Myocyte (in vitro differentiated cells): ENCODE measurements around the gene KCTD8. TPM values are rescaled to one million over a fixed set of nuclear protein-coding genes. Genes with fewer than 3 reads are reported as not detected.
"Not testable (repeated sequence)": the region's sequence is repeated elsewhere in the genome, so short reads cannot be mapped to it uniquely, and the experiment has no call there.

Experiments used
- DNase-seq: peaks from one replicate; pipeline ENCODE4 v3.0.0-alpha.2; 2012; ENCODE audit warnings: low read depth
- total RNA-seq: library from RNA; depleted of rRNA; stranded (reverse); fragments of >200 nt; gene quantifications from 2 replicates; pipeline ENCODE4 v1.2.3, GENCODE V29; 2014

Gene KCTD8
- total RNA-seq, 1 donor from 2014 or later: not detected

- no peak for DNase-seq
Observed at GRCh38 chr4:44342800-44343199, 105.8 kb downstream of the KCTD8 start.

- DNase-seq: no peak
Observed at GRCh38 chr4:44326741-44327140, 121.9 kb downstream of the KCTD8 start.

- no peak for DNase-seq
Observed at GRCh38 chr4:44320833-44321232, 127.8 kb downstream of the KCTD8 start.

GRCh38 chr4:44319129-44319528, 129.5 kb downstream of the KCTD8 start:
- no peak for DNase-seq

- no peak for DNase-seq
Observed at GRCh38 chr4:44313702-44314101, 134.9 kb downstream of the KCTD8 start.

- DNase-seq: no peak
Observed at GRCh38 chr4:44287505-44287904, 161.1 kb downstream of the KCTD8 start.

- no peak for DNase-seq
Observed at GRCh38 chr4:44279469-44279868, 169.1 kb downstream of the KCTD8 start.

GRCh38 chr4:44279066-44279465, 169.5 kb downstream of the KCTD8 start:
- no peak for DNase-seq

GRCh38 chr4:44257461-44257860, 191.1 kb downstream of the KCTD8 start:
- no peak for DNase-seq

- no peak for DNase-seq
Observed at GRCh38 chr4:44256414-44256813, 192.2 kb downstream of the KCTD8 start.

- no peak for DNase-seq
Observed at GRCh38 chr4:44237643-44238042, 211.0 kb downstream of the KCTD8 start.

- no peak for DNase-seq
Observed at GRCh38 chr4:44235897-44236296, 212.7 kb downstream of the KCTD8 start.

GRCh38 chr4:44232262-44232661, 216.3 kb downstream of the KCTD8 start:
- DNase-seq: no peak

- no peak for DNase-seq
Observed at GRCh38 chr4:44231006-44231405, 217.6 kb downstream of the KCTD8 start.

- DNase-seq: no peak
Observed at GRCh38 chr4:44228326-44228725, 220.3 kb downstream of the KCTD8 start.

- no peak for DNase-seq
Observed at GRCh38 chr4:44221407-44221806, 227.2 kb downstream of the KCTD8 start.

GRCh38 chr4:44210750-44211149, 237.9 kb downstream of the KCTD8 start:
- no peak for DNase-seq

- no peak for DNase-seq
Observed at GRCh38 chr4:44196796-44197195, 251.8 kb downstream of the KCTD8 start.

- DNase-seq: no peak
Observed at GRCh38 chr4:44194365-44194764, 254.2 kb downstream of the KCTD8 start.

GRCh38 chr4:44186850-44187246, 261.8 kb downstream of the KCTD8 start:
- no peak for DNase-seq

- DNase-seq: no peak
Observed at GRCh38 chr4:44186096-44186849, 262.3 kb downstream of the KCTD8 start.

GRCh38 chr4:44181491-44182349, 266.9 kb downstream of the KCTD8 start:
- DNase-seq: not testable (repeated sequence)
